Neural cell (in vitro differentiated cells): ENCODE data around the gene ARL13B. TPM values are rescaled to one million over a fixed set of nuclear protein-coding genes. Genes with fewer than 3 reads are reported as not detected.

ENCODE experiments used
- H2AFZ ChIP-seq: fragments of 200-600, 300-800 bp; sonication (generic), shearing (Covaris generic); 2 replicates; pipeline ENCODE4 v1.6.0; 2014; ENCODE audit warnings: low read depth, mild to moderate bottlenecking, antibody characterized with exemption, low read length, moderate library complexity
- H3F3A ChIP-seq: fragments of 200-600 bp; shearing (Covaris generic); 2 replicates; pipeline ENCODE4 v1.6.1; 2016; ENCODE audit warnings: mild to moderate bottlenecking, moderate library complexity, mixed read lengths, antibody characterized with exemption, low read length; ENCODE audit not compliant: insufficient read depth, poor library complexity, severe bottlenecking
- H3K27ac ChIP-seq: fragments of 200-600, 300-800 bp; sonication (generic), shearing (Covaris generic); 2 replicates; pipeline ENCODE4 v1.5.1; 2014; ENCODE audit warnings: mild to moderate bottlenecking, low read length, moderate library complexity
- H3K27me3 ChIP-seq: fragments of 300-800, 200-600 bp; sonication (generic), shearing (Covaris generic); 2 replicates; pipeline ENCODE4 v1.6.0; 2014; ENCODE audit warnings: mild to moderate bottlenecking, low read depth, low read length, moderate library complexity; ENCODE audit not compliant: insufficient read depth
- H3K36me3 ChIP-seq: fragments of 300-800, 200-600 bp; sonication (generic), shearing (Covaris generic); 2 replicates; pipeline ENCODE4 v1.5.1; 2014; ENCODE audit warnings: mild to moderate bottlenecking, antibody characterized with exemption, low read length, moderate library complexity; ENCODE audit not compliant: insufficient read depth
- H3K4me2 ChIP-seq: fragments of 300-800, 200-600 bp; sonication (generic), shearing (Covaris generic); 2 replicates; pipeline ENCODE4 v1.6.0; 2014; ENCODE audit warnings: mild to moderate bottlenecking, low read length
- H3K4me3 ChIP-seq: fragments of 300-800, 200-600 bp; sonication (generic), shearing (Covaris generic); 2 replicates; pipeline ENCODE4 v1.5.1; 2014; ENCODE audit warnings: mild to moderate bottlenecking, low read length, moderate library complexity
- H3K79me2 ChIP-seq: fragments of 200-600 bp; shearing (Covaris generic); replicated peaks from 2 replicates; pipeline ENCODE4 v1.6.0; 2014; ENCODE audit warnings: mild to moderate bottlenecking, low read length, moderate library complexity; ENCODE audit not compliant: insufficient read depth
- H3K9ac ChIP-seq: fragments of 300-800, 200-600 bp; sonication (generic), shearing (Covaris generic); 2 replicates; pipeline ENCODE4 v1.6.1; 2016; ENCODE audit warnings: mild to moderate bottlenecking, low read length, mixed read lengths
- H3K9me2 ChIP-seq: fragments of 200-600 bp; shearing (Covaris generic); 2 replicates; pipeline ENCODE4 v1.6.1; 2016; ENCODE audit warnings: mild to moderate bottlenecking, low read length, mixed read lengths; ENCODE audit not compliant: insufficient read depth
- H3K9me3 ChIP-seq: fragments of 200-600, 300-800 bp; sonication (generic), shearing (Covaris generic); 2 replicates; pipeline ENCODE4 v1.6.1; 2016; ENCODE audit warnings: mild to moderate bottlenecking, mixed run types, low read length, moderate library complexity, mixed read lengths
- H4K20me1 ChIP-seq: fragments of 200-600 bp; shearing (Covaris generic); 2 replicates; pipeline ENCODE4 v1.6.1; 2016; ENCODE audit warnings: mild to moderate bottlenecking, mixed run types; ENCODE audit not compliant: insufficient read depth
- CTCF ChIP-seq: fragments of 450-650 bp; IDR thresholded peaks from 2 replicates; pipeline ENCODE4 v1.5.1; 2014; ENCODE audit warnings: antibody characterized with exemption, mild to moderate bottlenecking, moderate library complexity; ENCODE audit not compliant: poor library complexity, severe bottlenecking
- EP300 ChIP-seq: fragments of 450-650 bp; conservative IDR thresholded peaks from 2 replicates; pipeline ENCODE4 v1.6.1; 2014; ENCODE audit warnings: antibody characterized with exemption, mild to moderate bottlenecking, moderate library complexity; ENCODE audit not compliant: poor library complexity, severe bottlenecking
- EZH2 ChIP-seq: fragments of 200-600, 300-800 bp; shearing (Covaris generic), sonication (generic); IDR thresholded peaks from 2 replicates; pipeline ENCODE4 v1.6.1; 2014; ENCODE audit warnings: antibody characterized with exemption, low read length, borderline replicate concordance, mild to moderate bottlenecking; ENCODE audit not compliant: insufficient read depth, poor library complexity, severe bottlenecking
- MXI1 ChIP-seq: fragments of 450-650 bp; conservative IDR thresholded peaks from 2 replicates; pipeline ENCODE4 v1.6.1; 2014; ENCODE audit warnings: antibody characterized with exemption, mild to moderate bottlenecking; ENCODE audit not compliant: poor library complexity, severe bottlenecking
- POLR2AphosphoS5 ChIP-seq: IDR thresholded peaks from 2 replicates; pipeline ENCODE4 v1.6.1; 2012
- RAD21 ChIP-seq: fragments of 450-650 bp; conservative IDR thresholded peaks from 2 replicates; pipeline ENCODE4 v1.6.1; 2014; ENCODE audit warnings: antibody characterized with exemption, mild to moderate bottlenecking, moderate library complexity
- SMC3 ChIP-seq: fragments of 450-650 bp; conservative IDR thresholded peaks from 2 replicates; pipeline ENCODE4 v1.6.1; 2014; ENCODE audit warnings: antibody characterized with exemption, mild to moderate bottlenecking, moderate library complexity; ENCODE audit not compliant: poor library complexity
- TAF1 ChIP-seq: IDR thresholded peaks from 2 replicates; pipeline ENCODE4 v1.6.1; 2012; ENCODE audit warnings: low read depth
- polyA plus RNA-seq: library from polyadenylated mRNA; depleted of rRNA; stranded (reverse); fragments of >200 nt; gene quantifications from 2 replicates; pipeline ENCODE4 v1.2.3, GENCODE V29; 2014
- TF ChIP-seq, protein P1 (sequence below): IDR thresholded peaks from 2 replicates; pipeline ENCODE4 v1.6.1; 2012; ENCODE audit warnings: borderline replicate concordance

Gene ARL13B
- polyA plus RNA-seq, 1 donor from 2014 or later: 13.7 TPM

DNA sequence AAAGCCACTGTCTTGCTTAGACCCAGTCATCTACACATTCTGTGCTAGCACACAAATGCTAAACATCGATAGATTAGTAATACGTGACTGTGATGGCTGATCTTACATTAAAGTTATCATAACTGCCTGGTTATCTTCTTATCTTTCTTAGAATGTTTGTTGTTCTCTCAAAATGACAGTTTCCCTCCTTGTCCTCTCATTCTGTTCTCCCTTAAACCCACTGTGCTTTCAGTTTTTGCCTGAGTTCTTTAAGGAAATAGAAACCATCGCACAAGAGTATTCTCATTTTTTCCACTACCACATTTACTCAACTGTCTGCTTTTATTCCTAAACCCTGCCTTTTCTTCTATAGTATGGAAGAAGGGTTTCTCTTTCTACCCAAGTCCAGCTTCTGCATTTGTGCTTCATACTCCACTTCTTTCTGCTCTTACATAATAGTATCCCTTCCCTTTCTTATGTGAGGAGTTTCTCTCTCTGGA lies 31.3 kb downstream of the ARL13B start:
- H3K79me2 ChIP-seq: no peaks in the 10 kb centered on the region
- H3K27me3 ChIP-seq: no peaks in the 10 kb centered on the region
- no peak for TF ChIP-seq SMC3
- TF ChIP-seq, protein P1, sequence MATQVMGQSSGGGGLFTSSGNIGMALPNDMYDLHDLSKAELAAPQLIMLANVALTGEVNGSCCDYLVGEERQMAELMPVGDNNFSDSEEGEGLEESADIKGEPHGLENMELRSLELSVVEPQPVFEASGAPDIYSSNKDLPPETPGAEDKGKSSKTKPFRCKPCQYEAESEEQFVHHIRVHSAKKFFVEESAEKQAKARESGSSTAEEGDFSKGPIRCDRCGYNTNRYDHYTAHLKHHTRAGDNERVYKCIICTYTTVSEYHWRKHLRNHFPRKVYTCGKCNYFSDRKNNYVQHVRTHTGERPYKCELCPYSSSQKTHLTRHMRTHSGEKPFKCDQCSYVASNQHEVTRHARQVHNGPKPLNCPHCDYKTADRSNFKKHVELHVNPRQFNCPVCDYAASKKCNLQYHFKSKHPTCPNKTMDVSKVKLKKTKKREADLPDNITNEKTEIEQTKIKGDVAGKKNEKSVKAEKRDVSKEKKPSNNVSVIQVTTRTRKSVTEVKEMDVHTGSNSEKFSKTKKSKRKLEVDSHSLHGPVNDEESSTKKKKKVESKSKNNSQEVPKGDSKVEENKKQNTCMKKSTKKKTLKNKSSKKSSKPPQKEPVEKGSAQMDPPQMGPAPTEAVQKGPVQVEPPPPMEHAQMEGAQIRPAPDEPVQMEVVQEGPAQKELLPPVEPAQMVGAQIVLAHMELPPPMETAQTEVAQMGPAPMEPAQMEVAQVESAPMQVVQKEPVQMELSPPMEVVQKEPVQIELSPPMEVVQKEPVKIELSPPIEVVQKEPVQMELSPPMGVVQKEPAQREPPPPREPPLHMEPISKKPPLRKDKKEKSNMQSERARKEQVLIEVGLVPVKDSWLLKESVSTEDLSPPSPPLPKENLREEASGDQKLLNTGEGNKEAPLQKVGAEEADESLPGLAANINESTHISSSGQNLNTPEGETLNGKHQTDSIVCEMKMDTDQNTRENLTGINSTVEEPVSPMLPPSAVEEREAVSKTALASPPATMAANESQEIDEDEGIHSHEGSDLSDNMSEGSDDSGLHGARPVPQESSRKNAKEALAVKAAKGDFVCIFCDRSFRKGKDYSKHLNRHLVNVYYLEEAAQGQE: no peak
- no peak for TF ChIP-seq CTCF
- TF ChIP-seq MXI1: no peak
- TF ChIP-seq RAD21: no peak
- H3K4me2 ChIP-seq: no peak overlapping the region
- no peak overlapping the region for H3K9ac ChIP-seq
- H3K9me2 ChIP-seq: no peaks in the 10 kb centered on the region
- H3K27ac ChIP-seq: no peak overlapping the region
- H4K20me1 ChIP-seq: no peaks in the 10 kb centered on the region
- no peaks in the 10 kb centered on the region for H3F3A ChIP-seq
- no peak overlapping the region for H2AFZ ChIP-seq
- no peaks in the 10 kb centered on the region for H3K36me3 ChIP-seq
- no peaks in the 10 kb centered on the region for H3K9me3 ChIP-seq
- no peak overlapping the region for H3K4me3 ChIP-seq

DNA sequence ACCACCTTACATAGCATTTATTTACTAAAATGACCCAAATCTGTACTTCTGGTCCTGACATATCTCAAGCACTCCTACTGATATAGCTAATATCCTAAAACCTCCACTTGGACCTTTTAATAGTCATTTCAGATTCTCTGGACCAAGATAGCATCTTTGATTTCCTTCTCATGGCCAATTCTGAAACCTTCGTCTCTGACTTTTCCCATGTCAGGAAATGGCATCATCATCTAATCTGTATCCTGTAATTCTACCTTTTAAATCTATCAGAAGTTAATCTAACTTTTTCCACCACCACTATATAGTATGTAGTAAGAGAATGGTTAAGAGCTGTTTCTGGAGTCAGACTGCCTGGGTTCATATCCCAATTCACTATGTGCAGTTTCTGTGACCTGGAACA lies 32.2 kb downstream of the ARL13B start:
- Histone ChIP-seq H3K9ac (no peak overlapping the region), H3K4me3 (no peak overlapping the region), H3K27ac (no peak overlapping the region), H2AFZ (no peak overlapping the region), H3K9me3 (no peaks in the 10 kb centered on the region), H3K4me2 (no peak overlapping the region), H3K79me2 (no peaks in the 10 kb centered on the region), H3K36me3 (no peaks in the 10 kb centered on the region), H4K20me1 (no peaks in the 10 kb centered on the region), H3F3A (no peaks in the 10 kb centered on the region), H3K27me3 (no peaks in the 10 kb centered on the region), H3K9me2 (no peaks in the 10 kb centered on the region)
- TF ChIP-seq POLR2AphosphoS5 (no peak), SMC3 (no peak)

GRCh38 chr3:94015025-94015424 lies 35.1 kb downstream of the ARL13B start:
- Histone ChIP-seq H3K27ac (no peak overlapping the region), H3K36me3 (no peaks in the 10 kb centered on the region), H3K4me3 (no peak overlapping the region), H3K4me2 (no peak overlapping the region), H3K9ac (no peak overlapping the region), H4K20me1 (no peaks in the 10 kb centered on the region), H3F3A (no peaks in the 10 kb centered on the region), H2AFZ (no peak overlapping the region), H3K27me3 (no peaks in the 10 kb centered on the region), H3K9me2 (no peaks in the 10 kb centered on the region), H3K9me3 (no peaks in the 10 kb centered on the region), H3K79me2 (no peaks in the 10 kb centered on the region)
- TF ChIP-seq CTCF (no peak), SMC3 (no peak), TAF1 (no peak), POLR2AphosphoS5 (no peak), RAD21 (no peak), EZH2 (no peak), MXI1 (no peak), EP300 (no peak)
- TF ChIP-seq, protein P1: no peak
